Uterus (tissue), 2 donors: ENCODE results near the gene LZTS3.

Source experiments
- CTCF ChIP-seq, 4 experiments: fragments of 200-600 bp in 2 of 4; fragments of 450-650 bp in 2 of 4; sonication (generic) in 2 of 4; IDR thresholded peaks; one replicate each; pipeline ENCODE4 v1.5.1; 2016 to 2019; ENCODE audit warnings: antibody characterized with exemption in 4 of 4, mild to moderate bottlenecking in 2 of 4, moderate library complexity in 1 of 4
- POLR2A ChIP-seq, 2 donors: fragments of 450-650 bp; IDR thresholded peaks; one replicate each; pipeline ENCODE4 v1.6.1; 2016; ENCODE audit warnings: antibody characterized with exemption in 2 of 2, mild to moderate bottlenecking in 1 of 2, moderate library complexity in 1 of 2

DNA sequence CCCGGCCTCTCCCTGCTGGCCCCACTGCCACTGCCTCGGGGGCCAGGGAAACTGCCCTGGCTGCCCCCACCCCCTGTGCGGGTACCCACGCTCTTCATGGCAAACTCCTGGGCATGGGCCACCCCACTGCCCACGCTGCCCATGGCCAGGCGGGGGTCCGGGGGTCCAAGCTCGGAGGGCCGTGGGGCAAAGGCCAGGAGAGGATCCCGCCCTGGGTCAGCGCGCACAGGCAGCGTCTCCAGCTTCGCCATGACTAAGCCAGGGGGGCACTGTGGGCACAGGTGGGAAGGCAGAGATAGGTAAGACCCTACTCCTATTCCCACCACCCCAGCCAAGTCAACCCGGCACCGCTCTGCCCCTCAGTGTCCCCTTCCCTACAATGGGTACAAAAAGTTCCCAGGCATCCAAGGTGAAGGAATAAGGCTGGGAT is 6.4 kb downstream of the LZTS3 start:
- TF ChIP-seq CTCF (IDR thresholded peaks at IDR 0.05) = no peak
- no peak for TF ChIP-seq POLR2A (IDR thresholded peaks at IDR 0.05)
